Ovary (tissue), 3 donors: Measurements from ENCODE around the gene XYLT1.

ENCODE experiments used
- CTCF ChIP-seq, 3 donors: fragments of 450-650 bp in 2 of 3; fragments of 200-600 bp in 1 of 3; IDR thresholded peaks; one replicate each; pipeline versions ENCODE4 v1.5.1 to v1.8.0; 2016 to 2022; ENCODE audit warnings: antibody characterized with exemption in 3 of 3, mild to moderate bottlenecking in 1 of 3
- EP300 ChIP-seq: sonication (generic); formaldehyde crosslinking; IDR thresholded peaks from one replicate; pipeline ENCODE4 v1.6.1; 2017; ENCODE audit warnings: antibody characterized with exemption
- donor health status: DM: no; HTN: no; CAD: no.

- TF ChIP-seq EP300 (no peak), CTCF (IDR thresholded peaks at IDR 0.05) (no peak)
Measured at GRCh38 chr16:17116595-17117322, 354.0 kb downstream of the XYLT1 start.
